ENCODE results near the gene PRDM10.
"Not testable (repeated sequence)": the region's sequence is repeated elsewhere in the genome, so short reads cannot be mapped to it uniquely, and the experiment has no call there.

PRDM10 gene

DNA sequence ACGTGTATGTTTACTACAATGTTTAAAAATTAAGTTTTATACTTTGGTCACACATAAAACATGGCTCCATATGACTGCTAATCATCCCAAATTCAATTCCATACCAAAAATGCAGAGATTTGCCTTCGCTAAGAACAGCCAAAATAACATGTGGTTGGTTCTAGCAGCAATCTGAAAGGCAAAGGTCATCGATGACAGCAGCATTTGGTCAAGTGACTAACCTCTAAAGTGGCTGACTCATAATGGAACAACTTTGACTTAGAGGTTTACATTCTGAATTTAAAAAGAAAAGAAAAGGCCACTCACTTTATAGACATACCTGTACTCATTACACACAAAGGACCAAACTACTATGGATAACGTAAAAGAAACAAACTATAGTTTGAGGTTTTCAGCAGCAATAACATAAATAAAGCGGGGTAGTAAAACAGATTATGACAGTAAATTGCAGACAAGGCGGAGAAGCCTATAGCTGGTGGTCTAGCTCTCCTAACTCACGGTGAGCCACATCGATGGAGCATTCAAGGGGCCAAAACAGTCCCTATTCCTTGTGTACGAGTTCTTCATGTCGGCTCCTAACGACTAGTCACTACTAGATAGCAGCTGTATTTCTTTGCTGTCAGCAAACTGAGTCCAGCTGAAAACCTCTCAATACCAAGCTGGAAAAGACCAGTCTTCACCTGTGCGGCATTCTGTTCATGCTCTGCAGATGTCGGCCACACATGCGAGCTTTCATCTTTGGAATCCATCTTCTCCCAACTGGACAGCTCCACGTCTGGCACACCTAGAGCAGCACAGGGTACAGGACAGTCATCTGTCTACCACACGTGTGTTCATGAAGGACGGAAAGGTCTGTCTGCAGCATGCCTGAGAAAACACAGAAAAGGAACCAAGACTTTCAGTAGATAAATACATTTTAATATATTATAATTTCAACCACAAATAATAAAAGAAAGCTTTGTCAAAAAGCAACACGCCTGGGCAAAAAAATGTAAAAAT is 42.1 kb downstream of the PRDM10 start:
- peak; percentile 69 to 90 for DNase-seq (ENCODE audit: low read depth in 2 of 2)
- H3K4me3 ChIP-seq (replicated peaks in 1 of 2; ENCODE audit: low read depth in 2 of 2, low read length in 2 of 2): no peak overlapping the region
- TF ChIP-seq, protein P1, sequence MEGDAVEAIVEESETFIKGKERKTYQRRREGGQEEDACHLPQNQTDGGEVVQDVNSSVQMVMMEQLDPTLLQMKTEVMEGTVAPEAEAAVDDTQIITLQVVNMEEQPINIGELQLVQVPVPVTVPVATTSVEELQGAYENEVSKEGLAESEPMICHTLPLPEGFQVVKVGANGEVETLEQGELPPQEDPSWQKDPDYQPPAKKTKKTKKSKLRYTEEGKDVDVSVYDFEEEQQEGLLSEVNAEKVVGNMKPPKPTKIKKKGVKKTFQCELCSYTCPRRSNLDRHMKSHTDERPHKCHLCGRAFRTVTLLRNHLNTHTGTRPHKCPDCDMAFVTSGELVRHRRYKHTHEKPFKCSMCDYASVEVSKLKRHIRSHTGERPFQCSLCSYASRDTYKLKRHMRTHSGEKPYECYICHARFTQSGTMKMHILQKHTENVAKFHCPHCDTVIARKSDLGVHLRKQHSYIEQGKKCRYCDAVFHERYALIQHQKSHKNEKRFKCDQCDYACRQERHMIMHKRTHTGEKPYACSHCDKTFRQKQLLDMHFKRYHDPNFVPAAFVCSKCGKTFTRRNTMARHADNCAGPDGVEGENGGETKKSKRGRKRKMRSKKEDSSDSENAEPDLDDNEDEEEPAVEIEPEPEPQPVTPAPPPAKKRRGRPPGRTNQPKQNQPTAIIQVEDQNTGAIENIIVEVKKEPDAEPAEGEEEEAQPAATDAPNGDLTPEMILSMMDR (IDR thresholded peaks at IDR 0.05; ENCODE audit: low read depth, low read length): no peak

DNA sequence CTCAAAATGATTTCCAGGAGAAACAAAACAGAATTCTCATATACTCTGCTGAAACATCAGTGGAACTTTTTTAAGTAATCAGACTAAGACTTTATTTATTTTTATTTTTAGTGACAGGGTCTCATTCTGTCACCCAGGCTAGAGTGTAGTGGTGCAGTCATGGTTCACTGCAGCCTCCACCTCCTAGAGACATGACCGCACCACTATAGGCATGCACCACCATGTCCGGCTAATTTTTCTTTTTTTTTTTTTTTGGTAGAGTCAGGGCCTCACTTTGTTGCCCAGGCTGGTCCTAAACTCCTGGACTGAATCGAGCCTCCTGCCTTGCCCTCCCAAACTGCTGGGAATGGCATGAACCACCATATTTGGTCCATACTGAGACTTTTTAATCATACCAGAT is 42.9 kb downstream of the PRDM10 start:
- TF ChIP-seq, protein P1 (IDR thresholded peaks at IDR 0.05; ENCODE audit: low read depth, low read length): no peak
- DNase-seq (ENCODE audit: low read depth in 2 of 2): no peak
- H3K4me3 ChIP-seq (replicated peaks in 1 of 2; ENCODE audit: low read depth in 2 of 2, low read length in 2 of 2): no peak overlapping the region

DNA sequence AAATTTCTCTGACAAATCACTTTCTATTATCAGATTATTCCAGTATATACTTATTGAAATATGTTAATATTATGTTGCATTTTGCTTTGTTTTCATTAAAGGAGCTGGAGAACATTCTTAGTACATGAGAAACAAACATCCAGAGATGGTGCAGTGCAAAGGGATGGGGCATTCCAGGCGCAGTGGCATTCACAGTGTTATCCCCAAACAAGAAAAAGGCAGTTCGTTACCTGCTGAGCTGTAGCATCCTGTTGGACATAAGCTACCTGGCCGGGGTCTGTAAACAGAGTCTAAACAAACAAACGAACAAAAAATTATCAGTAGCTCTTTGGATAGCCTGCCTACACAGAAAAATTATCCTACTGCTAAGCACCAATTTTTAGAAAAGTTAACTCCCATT is 47.4 kb downstream of the PRDM10 start:
- no peak for DNase-seq (ENCODE audit: low read depth in 2 of 2)
- TF ChIP-seq, protein P1 (IDR thresholded peaks at IDR 0.05; ENCODE audit: low read depth, low read length): no peak
- no peak overlapping the region for H3K4me3 ChIP-seq (replicated peaks in 1 of 2; ENCODE audit: low read depth in 2 of 2, low read length in 2 of 2)

DNA sequence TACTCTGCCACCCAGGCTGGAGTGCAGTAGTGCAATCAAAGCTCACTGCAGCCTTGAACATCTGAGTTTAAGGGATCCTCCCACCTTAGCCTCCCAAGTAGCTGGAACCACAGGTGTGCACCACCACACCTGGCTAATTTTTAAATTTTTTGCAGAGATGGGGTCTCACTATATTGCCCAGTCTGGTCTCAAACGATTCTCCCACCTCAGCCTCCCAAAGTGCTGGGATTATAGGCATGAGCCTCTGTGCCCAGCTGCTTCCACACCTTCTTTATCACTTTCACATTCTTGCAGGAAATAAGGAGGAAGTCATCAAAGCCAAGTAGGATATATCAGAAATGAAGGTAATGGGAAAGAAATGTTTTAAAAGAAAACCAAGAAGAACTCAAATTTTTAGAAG is 47.9 kb downstream of the PRDM10 start:
- H3K4me3 ChIP-seq (replicated peaks in 1 of 2; ENCODE audit: low read depth in 2 of 2, low read length in 2 of 2); DNase-seq (ENCODE audit: low read depth in 2 of 2): not testable (repeated sequence)

DNA sequence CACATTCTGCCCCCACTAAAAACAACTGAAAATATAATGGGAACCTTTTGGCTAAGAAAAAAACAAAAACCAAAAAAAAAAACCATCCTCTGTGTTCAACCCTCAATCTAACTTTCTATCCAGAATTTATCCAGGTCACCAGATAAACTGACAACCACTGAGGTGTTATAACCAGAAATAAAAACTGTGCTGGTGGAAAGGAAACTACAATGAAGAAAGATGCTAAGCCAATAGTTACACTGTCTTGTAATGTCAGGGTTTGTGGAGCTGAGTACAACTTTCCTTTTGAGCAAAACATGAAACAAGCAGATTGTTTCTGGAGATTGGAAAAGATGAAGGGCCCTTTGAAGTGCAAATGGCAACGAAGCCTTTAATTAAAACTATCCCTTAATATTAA is 50.8 kb downstream of the PRDM10 start:
- TF ChIP-seq, protein P1 (IDR thresholded peaks at IDR 0.05; ENCODE audit: low read depth, low read length): no peak
- H3K4me3 ChIP-seq (replicated peaks in 1 of 2; ENCODE audit: low read depth in 2 of 2, low read length in 2 of 2): no peak overlapping the region
- DNase-seq (ENCODE audit: low read depth in 2 of 2): no peak

DNA sequence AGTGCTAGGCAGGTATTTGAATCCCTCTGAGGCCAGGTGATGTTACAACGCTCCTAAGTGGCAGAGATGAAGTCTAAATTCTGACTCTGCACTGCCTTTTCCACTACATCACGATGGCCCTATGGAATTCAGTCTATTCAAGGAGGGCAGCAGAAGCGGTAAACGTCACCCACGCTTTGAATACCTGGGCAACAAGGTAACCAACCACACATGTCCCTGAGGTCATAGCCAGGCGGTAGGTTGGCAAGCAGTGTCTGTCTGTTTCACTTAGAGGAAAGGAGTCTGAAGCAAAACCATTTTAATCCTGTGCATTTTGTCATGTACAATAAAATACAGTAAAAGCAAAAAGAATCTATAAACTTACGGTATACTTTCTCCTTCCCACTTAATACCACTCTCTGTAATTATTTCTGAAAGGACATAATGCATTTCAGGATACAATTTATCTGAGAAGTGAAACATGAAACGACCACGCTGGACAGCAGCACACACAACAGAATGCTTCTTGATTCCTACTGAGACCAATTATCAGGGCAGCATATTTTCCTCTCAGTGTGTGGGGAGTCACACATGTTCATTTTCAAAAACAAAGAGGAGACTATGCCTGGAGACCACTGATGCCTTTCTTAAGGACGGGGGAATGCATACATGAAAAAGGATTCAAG is 51.3 kb downstream of the PRDM10 start:
- DNase-seq (ENCODE audit: low read depth in 2 of 2): peak in 1 of 2 donors; percentile 33
- TF ChIP-seq, protein P1 (IDR thresholded peaks at IDR 0.05; ENCODE audit: low read depth, low read length): no peak
- H3K4me3 ChIP-seq (replicated peaks in 1 of 2; ENCODE audit: low read depth in 2 of 2, low read length in 2 of 2): no peak overlapping the region
